K562 (cell line): Measurements from ENCODE around the gene METTL23. TPM values are rescaled to one million over a fixed set of nuclear protein-coding genes. Genes with fewer than 3 reads are reported as not detected.

ENCODE experiments used
- BCL6 ChIP-seq: fragments of 250-450 bp; sonication (Bioruptor Pico); IDR thresholded peaks from 2 replicates; pipeline ENCODE4 v1.4.0; 2020
- EP300 ChIP-seq: IDR thresholded peaks from 2 replicates; pipeline ENCODE4 v1.6.1; 2012; ENCODE audit warnings: low read length, improper control_type of control experiment
- HDAC6 ChIP-seq: IDR thresholded peaks from 2 replicates; pipeline ENCODE4 v1.6.1; 2012; ENCODE audit warnings: low read depth, mild to moderate bottlenecking, control low read depth, inconsistent platforms, low read length, moderate library complexity
- KAT7 ChIP-seq: sonication (generic); formaldehyde crosslinking; IDR thresholded peaks from 2 replicates; pipeline ENCODE4 v1.8.0; 2022; ENCODE audit warnings: missing genetic modification reagents, mild to moderate bottlenecking, borderline replicate concordance
- MTF1 ChIP-seq: fragments of 250-450 bp; sonication (Bioruptor Pico); IDR thresholded peaks from 2 replicates; pipeline ENCODE4 v1.9.0; 2021; ENCODE audit warnings: moderate library complexity, mild to moderate bottlenecking, inconsistent platforms, borderline replicate concordance
- MYC ChIP-seq, 2 experiments: fragments of 250-450 bp in 1 of 2; sonication (Bioruptor Pico) in 1 of 2; IDR thresholded peaks; 2 replicates each; pipeline versions ENCODE4 v1.5.1 to v1.6.1; 2012 to 2021; ENCODE audit warnings: low read depth in 2 of 2, borderline replicate concordance in 1 of 2, improper control_type of control experiment in 1 of 2, low read length in 1 of 2, mild to moderate bottlenecking in 1 of 2, moderate library complexity in 1 of 2
- POU5F1 ChIP-seq: fragments of 150-350 bp; IDR thresholded peaks from 2 replicates; pipeline ENCODE4 v1.6.1; 2014; ENCODE audit warnings: borderline replicate concordance, low read length, low read depth, mild to moderate bottlenecking; ENCODE audit not compliant: partially characterized antibody
- PTBP1 ChIP-seq: fragments of 200-400 bp; formaldehyde crosslinking; IDR thresholded peaks from 2 replicates; pipeline ENCODE4 v1.6.1; 2017; ENCODE audit warnings: low read depth, low read length
- RFX5 ChIP-seq: IDR thresholded peaks from 2 replicates; pipeline ENCODE4 v1.6.1; 2011; ENCODE audit warnings: low read depth, mild to moderate bottlenecking, improper control_type of control experiment, low read length
- RUNX1 ChIP-seq: sonication (generic); IDR thresholded peaks from 2 replicates; pipeline ENCODE4 v1.6.1; 2016; ENCODE audit warnings: antibody characterized with exemption, low read depth
- SIN3B ChIP-seq: fragments of 450-650 bp; IDR thresholded peaks from 2 replicates; pipeline ENCODE4 v1.6.1; 2017; ENCODE audit warnings: low read depth, mild to moderate bottlenecking, moderate library complexity
- SUPT5H ChIP-seq: fragments of 450-650 bp; IDR thresholded peaks from 2 replicates; pipeline ENCODE4 v1.6.1; 2016
- ZNF174 ChIP-seq: fragments of 250-450 bp; sonication (Bioruptor Pico); IDR thresholded peaks from 2 replicates; pipeline ENCODE4 v1.4.0; 2020; ENCODE audit warnings: mild to moderate bottlenecking
- ZNF707 ChIP-seq: fragments of 250-450 bp; sonication (Bioruptor Pico); conservative IDR thresholded peaks from 2 replicates; pipeline ENCODE4 v1.8.0; 2022; ENCODE audit warnings: inconsistent platforms, mild to moderate bottlenecking, moderate library complexity
- polyA plus RNA-seq, 8 experiments: library from polyadenylated mRNA; depleted of rRNA in 4 of 8; stranded (reverse) in 5 of 8; unstranded in 3 of 8; fragments of >200 nt; fragmentation: Nextera tagmentation in 2 of 8; fragmentation: Illumina TruSeq in 1 of 8; extraction: Ambion mirVana in 2 of 8; extraction: Trizol in 1 of 8; gene quantifications; 2 replicates each; pipeline versions ENCODE4 v1.2.1 to v1.2.3, GENCODE V29; 2011 to 2014; ENCODE audit warnings: inconsistent platforms in 1 of 8, missing spikeins in 1 of 8
- total RNA-seq, 7 experiments: library from RNA; depleted of rRNA in 6 of 7; stranded (reverse); fragments of >200 nt in 6 of 7; fragmentation: Illumina TruSeq in 2 of 7; extraction: Trizol in 2 of 7; gene quantifications; 2 replicates each; pipeline versions ENCODE4 v1.2.1 to v1.2.3, GENCODE V29; 2011 to 2021; ENCODE audit warnings: low replicate concordance in 1 of 7
- TF ChIP-seq, protein P1 (sequence below): fragments of 450-650 bp; IDR thresholded peaks from 2 replicates; pipeline ENCODE4 v1.6.1; 2016; ENCODE audit warnings: mild to moderate bottlenecking, moderate library complexity
- TF ChIP-seq, protein P2 (sequence below): fragments of 450-650 bp; IDR thresholded peaks from 2 replicates; pipeline ENCODE4 v1.6.1; 2016; ENCODE audit warnings: borderline replicate concordance

Gene METTL23
- total and polyA plus RNA-seq, 9 of the 15 experiments (the other 6 are each of a cell fraction or from before 2014, with no cell fraction given), result 29.4 to 67.3 (median 41.6) TPM

DNA sequence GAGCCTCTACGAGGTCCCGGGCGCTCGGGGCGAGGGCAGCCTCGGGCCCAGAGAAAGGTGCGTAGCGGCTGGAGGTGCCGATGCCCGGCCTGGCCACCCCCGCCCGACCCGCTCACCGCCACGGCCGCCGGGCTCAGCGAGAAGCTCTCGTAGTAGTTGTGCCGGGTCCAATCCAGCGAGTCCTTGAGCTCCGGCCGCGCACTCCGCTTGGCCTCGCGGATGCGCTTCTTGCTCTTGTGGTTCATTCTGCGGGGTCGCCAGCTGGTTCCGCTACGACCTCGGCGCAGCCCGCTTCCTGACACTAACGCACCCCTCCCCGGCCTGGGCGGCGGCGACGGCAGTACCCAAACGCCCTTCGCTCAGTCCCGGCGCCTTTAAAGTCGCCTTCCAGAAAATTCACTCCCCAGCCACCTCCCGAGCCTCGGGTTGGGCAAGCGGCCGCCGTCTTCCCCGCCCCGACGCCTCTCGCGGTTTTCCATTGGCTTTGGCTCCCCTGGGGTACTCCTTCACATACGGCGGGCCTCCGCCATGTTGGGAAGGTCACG lies 336 bp upstream of the METTL23 start, which contains the start of gene JMJD6 (continued):
- TF ChIP-seq, protein P1, sequence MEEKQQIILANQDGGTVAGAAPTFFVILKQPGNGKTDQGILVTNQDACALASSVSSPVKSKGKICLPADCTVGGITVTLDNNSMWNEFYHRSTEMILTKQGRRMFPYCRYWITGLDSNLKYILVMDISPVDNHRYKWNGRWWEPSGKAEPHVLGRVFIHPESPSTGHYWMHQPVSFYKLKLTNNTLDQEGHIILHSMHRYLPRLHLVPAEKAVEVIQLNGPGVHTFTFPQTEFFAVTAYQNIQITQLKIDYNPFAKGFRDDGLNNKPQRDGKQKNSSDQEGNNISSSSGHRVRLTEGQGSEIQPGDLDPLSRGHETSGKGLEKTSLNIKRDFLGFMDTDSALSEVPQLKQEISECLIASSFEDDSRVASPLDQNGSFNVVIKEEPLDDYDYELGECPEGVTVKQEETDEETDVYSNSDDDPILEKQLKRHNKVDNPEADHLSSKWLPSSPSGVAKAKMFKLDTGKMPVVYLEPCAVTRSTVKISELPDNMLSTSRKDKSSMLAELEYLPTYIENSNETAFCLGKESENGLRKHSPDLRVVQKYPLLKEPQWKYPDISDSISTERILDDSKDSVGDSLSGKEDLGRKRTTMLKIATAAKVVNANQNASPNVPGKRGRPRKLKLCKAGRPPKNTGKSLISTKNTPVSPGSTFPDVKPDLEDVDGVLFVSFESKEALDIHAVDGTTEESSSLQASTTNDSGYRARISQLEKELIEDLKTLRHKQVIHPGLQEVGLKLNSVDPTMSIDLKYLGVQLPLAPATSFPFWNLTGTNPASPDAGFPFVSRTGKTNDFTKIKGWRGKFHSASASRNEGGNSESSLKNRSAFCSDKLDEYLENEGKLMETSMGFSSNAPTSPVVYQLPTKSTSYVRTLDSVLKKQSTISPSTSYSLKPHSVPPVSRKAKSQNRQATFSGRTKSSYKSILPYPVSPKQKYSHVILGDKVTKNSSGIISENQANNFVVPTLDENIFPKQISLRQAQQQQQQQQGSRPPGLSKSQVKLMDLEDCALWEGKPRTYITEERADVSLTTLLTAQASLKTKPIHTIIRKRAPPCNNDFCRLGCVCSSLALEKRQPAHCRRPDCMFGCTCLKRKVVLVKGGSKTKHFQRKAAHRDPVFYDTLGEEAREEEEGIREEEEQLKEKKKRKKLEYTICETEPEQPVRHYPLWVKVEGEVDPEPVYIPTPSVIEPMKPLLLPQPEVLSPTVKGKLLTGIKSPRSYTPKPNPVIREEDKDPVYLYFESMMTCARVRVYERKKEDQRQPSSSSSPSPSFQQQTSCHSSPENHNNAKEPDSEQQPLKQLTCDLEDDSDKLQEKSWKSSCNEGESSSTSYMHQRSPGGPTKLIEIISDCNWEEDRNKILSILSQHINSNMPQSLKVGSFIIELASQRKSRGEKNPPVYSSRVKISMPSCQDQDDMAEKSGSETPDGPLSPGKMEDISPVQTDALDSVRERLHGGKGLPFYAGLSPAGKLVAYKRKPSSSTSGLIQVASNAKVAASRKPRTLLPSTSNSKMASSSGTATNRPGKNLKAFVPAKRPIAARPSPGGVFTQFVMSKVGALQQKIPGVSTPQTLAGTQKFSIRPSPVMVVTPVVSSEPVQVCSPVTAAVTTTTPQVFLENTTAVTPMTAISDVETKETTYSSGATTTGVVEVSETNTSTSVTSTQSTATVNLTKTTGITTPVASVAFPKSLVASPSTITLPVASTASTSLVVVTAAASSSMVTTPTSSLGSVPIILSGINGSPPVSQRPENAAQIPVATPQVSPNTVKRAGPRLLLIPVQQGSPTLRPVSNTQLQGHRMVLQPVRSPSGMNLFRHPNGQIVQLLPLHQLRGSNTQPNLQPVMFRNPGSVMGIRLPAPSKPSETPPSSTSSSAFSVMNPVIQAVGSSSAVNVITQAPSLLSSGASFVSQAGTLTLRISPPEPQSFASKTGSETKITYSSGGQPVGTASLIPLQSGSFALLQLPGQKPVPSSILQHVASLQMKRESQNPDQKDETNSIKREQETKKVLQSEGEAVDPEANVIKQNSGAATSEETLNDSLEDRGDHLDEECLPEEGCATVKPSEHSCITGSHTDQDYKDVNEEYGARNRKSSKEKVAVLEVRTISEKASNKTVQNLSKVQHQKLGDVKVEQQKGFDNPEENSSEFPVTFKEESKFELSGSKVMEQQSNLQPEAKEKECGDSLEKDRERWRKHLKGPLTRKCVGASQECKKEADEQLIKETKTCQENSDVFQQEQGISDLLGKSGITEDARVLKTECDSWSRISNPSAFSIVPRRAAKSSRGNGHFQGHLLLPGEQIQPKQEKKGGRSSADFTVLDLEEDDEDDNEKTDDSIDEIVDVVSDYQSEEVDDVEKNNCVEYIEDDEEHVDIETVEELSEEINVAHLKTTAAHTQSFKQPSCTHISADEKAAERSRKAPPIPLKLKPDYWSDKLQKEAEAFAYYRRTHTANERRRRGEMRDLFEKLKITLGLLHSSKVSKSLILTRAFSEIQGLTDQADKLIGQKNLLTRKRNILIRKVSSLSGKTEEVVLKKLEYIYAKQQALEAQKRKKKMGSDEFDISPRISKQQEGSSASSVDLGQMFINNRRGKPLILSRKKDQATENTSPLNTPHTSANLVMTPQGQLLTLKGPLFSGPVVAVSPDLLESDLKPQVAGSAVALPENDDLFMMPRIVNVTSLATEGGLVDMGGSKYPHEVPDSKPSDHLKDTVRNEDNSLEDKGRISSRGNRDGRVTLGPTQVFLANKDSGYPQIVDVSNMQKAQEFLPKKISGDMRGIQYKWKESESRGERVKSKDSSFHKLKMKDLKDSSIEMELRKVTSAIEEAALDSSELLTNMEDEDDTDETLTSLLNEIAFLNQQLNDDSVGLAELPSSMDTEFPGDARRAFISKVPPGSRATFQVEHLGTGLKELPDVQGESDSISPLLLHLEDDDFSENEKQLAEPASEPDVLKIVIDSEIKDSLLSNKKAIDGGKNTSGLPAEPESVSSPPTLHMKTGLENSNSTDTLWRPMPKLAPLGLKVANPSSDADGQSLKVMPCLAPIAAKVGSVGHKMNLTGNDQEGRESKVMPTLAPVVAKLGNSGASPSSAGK, result no peak
- TF ChIP-seq MYC (IDR thresholded peaks at IDR 0.05; ENCODE audit: low read depth, low read length) (no peak), MYC (CRISPR knock-in tag; IDR thresholded peaks at IDR 0.05; ENCODE audit: borderline replicate concordance, low read depth) (no peak), ZNF174 (CRISPR knock-in tag) (no peak), SUPT5H (peak; percentile 69), POU5F1 (no peak), SIN3B (no peak), RFX5 (no peak), ZNF707 (CRISPR knock-in tag) (no peak), PTBP1 (no peak), KAT7 (CRISPR knock-in tag) (no peak), BCL6 (CRISPR knock-in tag) (no peak), HDAC6 (no peak), EP300 (no peak), RUNX1 (no peak), MTF1 (CRISPR knock-in tag) (no peak)
- TF ChIP-seq, protein P2, sequence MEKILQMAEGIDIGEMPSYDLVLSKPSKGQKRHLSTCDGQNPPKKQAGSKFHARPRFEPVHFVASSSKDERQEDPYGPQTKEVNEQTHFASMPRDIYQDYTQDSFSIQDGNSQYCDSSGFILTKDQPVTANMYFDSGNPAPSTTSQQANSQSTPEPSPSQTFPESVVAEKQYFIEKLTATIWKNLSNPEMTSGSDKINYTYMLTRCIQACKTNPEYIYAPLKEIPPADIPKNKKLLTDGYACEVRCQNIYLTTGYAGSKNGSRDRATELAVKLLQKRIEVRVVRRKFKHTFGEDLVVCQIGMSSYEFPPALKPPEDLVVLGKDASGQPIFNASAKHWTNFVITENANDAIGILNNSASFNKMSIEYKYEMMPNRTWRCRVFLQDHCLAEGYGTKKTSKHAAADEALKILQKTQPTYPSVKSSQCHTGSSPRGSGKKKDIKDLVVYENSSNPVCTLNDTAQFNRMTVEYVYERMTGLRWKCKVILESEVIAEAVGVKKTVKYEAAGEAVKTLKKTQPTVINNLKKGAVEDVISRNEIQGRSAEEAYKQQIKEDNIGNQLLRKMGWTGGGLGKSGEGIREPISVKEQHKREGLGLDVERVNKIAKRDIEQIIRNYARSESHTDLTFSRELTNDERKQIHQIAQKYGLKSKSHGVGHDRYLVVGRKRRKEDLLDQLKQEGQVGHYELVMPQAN, result peak; percentile 54; the same call in 1 of the 2 replicates
